BE2C (cell line): ENCODE measurements around the gene TTLL7.

ENCODE experiments used
- DNase-seq: peaks from one replicate; pipeline ENCODE4 v3.0.0-alpha.2; 2020
- H3K27me3 ChIP-seq: fragments of 250-450 bp; sonication (Bioruptor Pico); 2 replicates; pipeline ENCODE4 v1.5.1; 2020; ENCODE audit warnings: mild to moderate bottlenecking
- H3K36me3 ChIP-seq: fragments of 250-450 bp; sonication (Bioruptor Pico); 2 replicates; pipeline ENCODE4 v1.5.1; 2020; ENCODE audit warnings: mild to moderate bottlenecking
- H3K4me1 ChIP-seq: fragments of 250-450 bp; sonication (Bioruptor Pico); 2 replicates; pipeline ENCODE4 v1.5.1; 2020
- H3K4me3 ChIP-seq: 2 replicates; pipeline ENCODE4 v1.5.1; 2011; ENCODE audit warnings: low read depth, low read length
- H3K9me3 ChIP-seq: fragments of 250-450 bp; sonication (Bioruptor Pico); 2 replicates; pipeline ENCODE4 v1.5.1; 2020
- CTCF ChIP-seq: IDR thresholded peaks from 2 replicates; pipeline ENCODE4 v1.5.1; 2012; ENCODE audit warnings: mild to moderate bottlenecking, low read depth, low read length

The TTLL7 gene

GRCh38 chr1:83932281-83932680 lies 66.7 kb downstream of the TTLL7 start:
- no peak for DNase-seq
- no peak for TF ChIP-seq CTCF
- Histone ChIP-seq H3K9me3 (no peaks in the 10 kb centered on the region), H3K36me3 (no peaks in the 10 kb centered on the region), H3K4me3 (no peak overlapping the region), H3K27me3 (no peaks in the 10 kb centered on the region), H3K4me1 (no peaks in the 10 kb centered on the region)

- H3K4me1 ChIP-seq: no peaks in the 10 kb centered on the region
- no peaks in the 10 kb centered on the region for H3K36me3 ChIP-seq
- peak; percentile 62 for TF ChIP-seq CTCF
- H3K4me3 ChIP-seq: no peak overlapping the region
- peak; percentile 13 for DNase-seq
- H3K9me3 ChIP-seq: no peaks in the 10 kb centered on the region
- no peaks in the 10 kb centered on the region for H3K27me3 ChIP-seq
Measured at GRCh38 chr1:83931658-83932253, 67.2 kb downstream of the TTLL7 start.

DNA sequence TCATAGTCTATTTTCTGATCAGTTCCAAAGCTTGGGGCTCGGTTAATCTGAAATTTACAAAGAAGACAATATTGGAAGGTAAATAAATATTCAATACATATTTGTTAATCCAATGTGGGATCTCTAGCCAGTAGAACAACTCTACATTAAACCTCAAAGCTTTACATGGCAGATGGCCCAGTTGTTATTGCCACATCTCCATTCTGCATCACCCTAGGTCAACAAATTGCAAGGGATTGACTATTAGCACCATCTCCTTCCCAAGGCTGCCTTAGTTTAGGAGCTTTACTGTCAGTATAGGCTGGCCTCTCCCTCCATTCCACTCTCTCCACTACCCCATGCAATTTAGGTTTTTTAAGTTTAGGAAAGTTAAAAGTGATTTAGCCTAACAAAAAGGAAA lies 69.7 kb downstream of the TTLL7 start:
- no peaks in the 10 kb centered on the region for H3K4me1 ChIP-seq
- TF ChIP-seq CTCF: no peak
- DNase-seq: no peak
- no peaks in the 10 kb centered on the region for H3K27me3 ChIP-seq
- no peak overlapping the region for H3K4me3 ChIP-seq
- H3K9me3 ChIP-seq: no peaks in the 10 kb centered on the region
- no peaks in the 10 kb centered on the region for H3K36me3 ChIP-seq

GRCh38 chr1:83928396-83928795 lies 70.5 kb downstream of the TTLL7 start:
- Histone ChIP-seq H3K9me3 (no peaks in the 10 kb centered on the region), H3K27me3 (no peaks in the 10 kb centered on the region), H3K4me1 (no peaks in the 10 kb centered on the region), H3K4me3 (no peak overlapping the region), H3K36me3 (no peaks in the 10 kb centered on the region)
- no peak for TF ChIP-seq CTCF
- no peak for DNase-seq

GRCh38 chr1:83927701-83928100 lies 71.2 kb downstream of the TTLL7 start:
- no peak overlapping the region for H3K4me3 ChIP-seq
- no peak for DNase-seq
- H3K36me3 ChIP-seq: no peaks in the 10 kb centered on the region
- no peak for TF ChIP-seq CTCF
- no peaks in the 10 kb centered on the region for H3K9me3 ChIP-seq
- H3K27me3 ChIP-seq: no peaks in the 10 kb centered on the region
- no peaks in the 10 kb centered on the region for H3K4me1 ChIP-seq

GRCh38 chr1:83927061-83927460 lies 71.9 kb downstream of the TTLL7 start:
- no peaks in the 10 kb centered on the region for H3K27me3 ChIP-seq
- H3K4me1 ChIP-seq: no peaks in the 10 kb centered on the region
- no peaks in the 10 kb centered on the region for H3K9me3 ChIP-seq
- no peak for DNase-seq
- no peak overlapping the region for H3K4me3 ChIP-seq
- no peak for TF ChIP-seq CTCF
- H3K36me3 ChIP-seq: no peaks in the 10 kb centered on the region
